GM19099 (cell line): ENCODE results near the gene SELENOM.

ENCODE experiments used
- POLR2A ChIP-seq: IDR thresholded peaks from 3 replicates; pipeline ENCODE4 v1.6.1; 2011; ENCODE audit warnings: low read depth; ENCODE audit not compliant: insufficient read length; ENCODE audit errors: extremely low read depth

Gene SELENOM

DNA sequence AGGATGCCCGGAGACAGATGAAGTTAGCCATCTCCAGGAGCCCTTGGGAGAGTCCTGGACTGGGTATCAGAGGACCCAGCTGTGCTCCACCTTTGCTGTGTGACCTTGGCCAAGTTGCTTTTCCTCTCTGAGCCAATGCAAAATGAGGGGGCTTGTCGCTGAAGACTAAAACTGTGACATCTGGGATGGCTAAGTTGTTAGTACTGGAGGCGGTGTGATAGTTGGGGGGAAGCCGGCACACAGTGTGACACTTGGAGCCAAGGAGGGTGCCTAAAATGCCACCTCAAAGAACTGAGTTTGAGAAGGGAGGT is 15.9 kb upstream of the SELENOM start:
- no peak for TF ChIP-seq POLR2A

DNA sequence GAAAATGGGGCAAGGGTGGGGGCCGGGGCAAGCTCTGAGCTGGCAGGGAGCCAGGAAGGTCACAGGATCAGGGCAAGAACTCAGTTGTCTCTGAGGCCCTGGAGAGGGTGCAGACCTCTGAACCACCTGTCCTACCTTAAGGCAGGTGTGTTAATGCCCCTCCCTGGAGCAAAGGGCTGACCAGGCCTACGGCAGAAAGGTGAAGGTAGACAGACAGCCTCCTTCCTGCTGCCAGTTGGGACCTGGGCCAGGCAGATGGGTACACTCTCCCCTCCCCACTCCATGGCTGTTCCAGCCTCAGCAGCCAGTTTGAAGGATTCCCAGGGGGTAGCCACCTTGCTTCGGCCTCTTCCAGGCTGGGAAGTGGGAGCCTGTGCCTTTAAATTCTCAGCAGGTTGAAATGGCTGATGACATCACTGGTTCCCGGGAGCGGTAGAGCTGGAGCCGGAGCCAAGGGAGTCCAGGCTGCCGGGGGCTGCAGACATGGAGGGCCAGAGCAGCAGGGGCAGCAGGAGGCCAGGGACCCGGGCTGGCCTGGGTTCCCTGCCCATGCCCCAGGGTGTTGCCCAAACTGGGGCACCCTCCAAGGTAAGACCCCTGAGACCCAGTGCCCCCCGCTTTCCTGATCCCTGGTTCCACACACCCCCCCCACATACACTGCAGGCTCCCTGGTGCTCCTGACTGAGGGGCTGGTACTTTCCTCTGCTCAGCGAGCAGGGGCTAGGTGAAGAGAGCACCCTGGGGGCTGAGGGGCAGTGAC is 15.3 kb upstream of the SELENOM start, which contains the start of gene INPP5J:
Gene INPP5J, plus strand, starts transcription at position 435 of the 760 bp plus-strand sequence. Its CDS starts 49 bp downstream, at position 484.
- TF ChIP-seq POLR2A = no peak

DNA sequence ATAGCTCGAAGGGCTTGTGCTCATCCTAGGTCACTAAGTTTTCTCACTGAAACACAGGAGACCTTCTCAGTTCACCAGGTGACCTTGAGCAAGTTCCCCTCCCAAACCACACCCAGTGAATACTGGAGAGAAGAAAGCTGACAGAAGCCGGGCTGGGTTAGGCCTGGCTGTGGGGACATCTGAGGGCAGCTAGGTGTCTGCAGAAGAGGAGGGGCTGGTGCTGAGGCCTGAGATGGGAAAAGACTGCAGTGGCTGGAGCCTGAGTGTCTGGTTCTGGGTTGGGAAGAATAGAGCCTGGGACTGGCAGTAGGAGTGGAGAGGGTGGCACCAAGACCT is 14.8 kb upstream of the SELENOM start:
- no peak for TF ChIP-seq POLR2A

DNA sequence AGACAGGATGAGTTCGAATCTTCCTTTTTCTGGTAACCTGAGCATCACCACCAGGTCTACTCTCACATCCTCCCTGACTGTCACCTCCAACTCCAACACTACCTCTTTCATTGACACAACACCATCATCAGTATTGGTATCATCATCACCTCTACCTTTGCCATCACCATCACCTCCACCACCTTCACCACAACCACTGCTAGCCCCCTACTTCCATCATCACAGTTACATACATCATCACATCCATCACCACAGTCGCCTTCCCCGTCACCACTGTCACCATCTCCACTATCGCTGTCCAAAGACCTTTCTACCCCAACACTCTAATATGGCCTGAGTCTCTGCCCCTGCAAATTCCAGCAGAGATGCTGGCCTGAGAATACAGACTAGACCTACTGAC is 14.0 kb upstream of the SELENOM start:
- TF ChIP-seq POLR2A = no peak

DNA sequence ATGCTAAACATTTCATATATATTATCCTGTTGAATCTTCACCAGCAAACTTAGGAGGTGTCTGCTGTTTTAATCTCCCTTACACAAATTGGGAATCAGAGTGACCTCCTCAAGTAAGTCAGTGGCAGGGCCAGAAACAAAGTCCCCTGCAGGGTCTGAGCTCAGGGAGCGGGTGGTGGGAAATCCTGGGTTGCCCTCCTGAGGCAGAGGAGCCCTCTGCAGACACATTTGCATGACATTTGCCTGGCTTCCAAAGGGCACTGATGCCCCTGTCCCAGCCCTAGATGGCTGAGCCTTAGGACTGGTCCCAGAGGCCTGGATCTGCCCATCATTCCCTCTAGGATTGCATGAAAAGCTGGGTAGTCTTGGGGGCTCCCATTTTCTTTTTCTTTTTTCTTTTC is 13.3 kb upstream of the SELENOM start:
- TF ChIP-seq POLR2A = no peak

DNA sequence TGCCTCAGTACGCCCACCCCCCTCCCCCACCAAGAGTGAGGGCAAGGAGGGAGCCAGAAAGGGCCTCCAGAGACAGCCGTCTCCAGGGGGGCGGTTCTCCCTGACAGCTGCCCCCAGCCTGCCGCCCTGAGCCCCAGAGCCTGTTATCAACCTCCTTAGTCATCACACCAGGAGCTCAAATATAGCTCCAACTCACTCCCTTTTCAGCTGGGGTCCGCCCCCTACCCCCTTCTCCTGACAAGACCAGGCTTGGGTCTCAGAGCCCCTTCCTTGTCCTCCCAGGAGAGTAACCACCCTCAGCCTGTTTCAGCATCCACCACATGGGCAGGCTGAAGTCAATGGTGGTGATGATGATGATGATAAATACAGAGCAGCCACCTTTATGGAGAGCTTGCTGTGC is 12.9 kb upstream of the SELENOM start:
- TF ChIP-seq POLR2A = no peak

DNA sequence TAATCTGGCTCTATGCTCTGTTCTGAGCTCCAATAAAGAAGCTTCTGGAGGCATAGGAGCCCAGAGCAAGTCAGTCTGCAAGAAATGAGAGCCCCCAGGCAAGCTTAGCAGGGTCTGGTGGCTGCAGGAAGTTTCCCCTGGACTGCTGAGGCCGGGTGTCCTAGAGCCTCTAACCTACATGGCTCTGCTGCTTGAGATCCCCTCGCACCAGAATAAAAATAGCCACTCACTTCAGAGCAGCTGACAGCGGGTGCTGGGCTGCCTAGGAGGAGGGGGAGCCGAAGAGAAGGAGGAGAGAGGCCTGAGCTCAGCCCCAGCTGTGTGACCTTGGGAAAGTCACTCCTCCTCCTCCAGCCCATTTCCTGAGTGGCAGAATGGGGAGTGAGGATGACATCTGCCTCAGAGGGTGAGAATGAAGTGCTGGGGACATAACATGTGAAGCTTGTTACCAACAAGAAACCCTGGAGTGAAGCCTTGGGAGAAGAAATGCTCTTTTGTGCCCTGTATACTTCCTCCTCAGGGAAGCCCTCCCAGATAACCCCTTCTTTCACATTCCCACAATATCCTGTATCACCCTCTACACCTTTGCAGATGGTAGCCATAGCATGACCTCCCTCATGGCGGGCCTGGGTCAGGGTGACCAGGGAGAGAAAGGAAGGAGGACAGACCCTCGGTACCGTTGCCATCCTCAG is 11.8 kb upstream of the SELENOM start:
- TF ChIP-seq POLR2A = no peak

DNA sequence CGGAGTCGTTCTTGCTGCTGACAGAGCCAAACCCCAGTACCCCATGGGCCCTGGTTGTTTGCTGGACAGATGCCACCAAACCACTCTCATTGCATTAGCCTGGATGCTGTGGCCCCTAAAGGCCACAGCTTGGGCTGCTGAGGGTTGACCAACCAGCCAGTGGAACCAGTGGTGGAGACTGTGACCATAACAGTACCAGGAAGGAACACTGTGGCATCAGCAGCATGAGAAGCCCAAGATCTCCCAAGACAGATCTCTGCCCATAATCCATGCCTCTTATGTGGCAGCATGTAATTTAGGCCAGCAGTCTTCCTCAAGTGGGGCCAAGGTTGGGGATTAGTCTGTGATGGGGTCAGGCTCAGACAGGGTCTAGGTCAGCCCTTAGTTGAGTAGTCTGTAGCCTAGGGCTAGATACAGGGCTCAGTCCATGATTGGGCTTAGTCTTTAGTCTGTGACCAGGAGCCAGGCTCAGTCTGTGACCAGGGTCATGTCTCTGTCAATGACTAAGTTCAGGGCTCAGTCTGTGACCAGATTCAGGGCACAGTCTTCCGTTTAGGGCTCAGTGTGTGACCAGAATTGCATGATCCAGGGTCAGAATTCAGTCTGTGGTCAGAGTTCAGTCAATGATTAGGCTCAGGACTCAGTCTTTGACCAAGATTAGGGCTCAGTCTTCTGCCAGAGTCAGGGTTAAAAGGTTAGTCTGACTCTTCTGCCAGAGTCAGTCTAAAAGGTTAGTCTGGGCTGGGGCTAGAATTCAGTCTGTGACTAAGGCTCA is 10.9 kb upstream of the SELENOM start:
- no peak for TF ChIP-seq POLR2A

DNA sequence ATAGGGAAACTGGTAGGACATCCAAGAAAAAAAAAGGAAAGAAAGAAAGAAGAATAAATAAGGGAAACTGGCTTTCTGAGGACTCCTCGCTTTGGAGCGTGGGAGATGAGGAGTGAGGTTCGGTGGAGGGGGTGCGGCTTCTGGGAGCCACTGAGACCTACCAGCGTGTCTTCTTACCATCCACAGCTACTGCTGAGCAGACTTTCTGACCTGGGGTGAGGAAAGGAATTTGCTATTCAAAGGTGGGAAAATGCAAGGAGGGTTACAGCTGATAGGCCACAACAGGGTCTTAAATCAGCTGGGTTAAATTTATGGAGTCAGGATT is 488 bp upstream of the SELENOM start:
- no peak for TF ChIP-seq POLR2A

DNA sequence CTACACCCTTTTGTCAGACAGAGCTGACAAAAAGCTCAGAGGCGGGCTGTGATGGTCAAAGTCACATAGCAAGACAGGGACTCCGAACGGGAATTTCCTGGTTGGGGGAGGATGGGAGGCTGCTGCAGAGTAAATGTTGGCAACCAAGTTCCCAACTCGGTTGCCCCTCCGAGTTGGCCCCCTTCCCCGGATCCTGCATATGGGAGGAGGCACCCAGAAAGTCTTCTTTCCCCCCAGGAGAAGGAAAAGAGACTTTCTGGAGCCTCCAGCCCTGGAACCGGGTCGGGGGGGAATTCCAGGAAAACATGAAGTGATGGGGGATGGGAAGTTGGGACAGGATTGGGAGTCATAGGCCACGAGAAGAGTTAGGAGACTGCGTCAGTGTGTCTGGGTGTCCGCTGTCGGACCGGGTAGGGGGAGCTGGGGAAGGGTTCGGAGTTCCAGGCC is 614 bp downstream of the SELENOM start:
- no peak for TF ChIP-seq POLR2A

DNA sequence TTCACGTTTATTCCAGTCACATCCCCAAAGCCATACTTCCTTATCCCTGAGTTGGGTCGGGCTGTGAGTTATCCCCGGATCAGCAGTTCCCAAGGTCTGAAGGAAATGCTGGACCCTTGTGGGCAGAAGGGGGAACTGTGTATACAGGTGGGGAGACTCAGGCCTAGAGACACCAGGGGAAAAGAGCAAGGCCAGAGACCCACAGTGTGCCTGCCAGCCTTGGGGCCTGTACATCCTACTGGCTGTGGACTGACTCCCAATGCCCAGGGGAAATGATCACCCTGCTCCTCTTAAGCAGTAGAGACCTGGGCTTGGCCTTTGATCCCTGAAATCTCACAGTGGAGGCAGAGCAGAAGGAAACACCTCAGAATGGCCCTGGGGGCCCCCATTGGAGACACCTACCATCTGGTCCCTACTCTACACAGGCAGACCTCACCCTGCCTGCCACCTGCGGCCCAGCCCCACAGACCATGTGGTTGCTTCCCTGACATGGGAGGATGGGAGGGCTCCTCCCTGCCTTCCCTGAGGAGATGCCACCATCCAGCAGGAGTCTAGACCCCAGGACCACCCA is 1.3 kb downstream of the SELENOM start:
- no peak for TF ChIP-seq POLR2A

DNA sequence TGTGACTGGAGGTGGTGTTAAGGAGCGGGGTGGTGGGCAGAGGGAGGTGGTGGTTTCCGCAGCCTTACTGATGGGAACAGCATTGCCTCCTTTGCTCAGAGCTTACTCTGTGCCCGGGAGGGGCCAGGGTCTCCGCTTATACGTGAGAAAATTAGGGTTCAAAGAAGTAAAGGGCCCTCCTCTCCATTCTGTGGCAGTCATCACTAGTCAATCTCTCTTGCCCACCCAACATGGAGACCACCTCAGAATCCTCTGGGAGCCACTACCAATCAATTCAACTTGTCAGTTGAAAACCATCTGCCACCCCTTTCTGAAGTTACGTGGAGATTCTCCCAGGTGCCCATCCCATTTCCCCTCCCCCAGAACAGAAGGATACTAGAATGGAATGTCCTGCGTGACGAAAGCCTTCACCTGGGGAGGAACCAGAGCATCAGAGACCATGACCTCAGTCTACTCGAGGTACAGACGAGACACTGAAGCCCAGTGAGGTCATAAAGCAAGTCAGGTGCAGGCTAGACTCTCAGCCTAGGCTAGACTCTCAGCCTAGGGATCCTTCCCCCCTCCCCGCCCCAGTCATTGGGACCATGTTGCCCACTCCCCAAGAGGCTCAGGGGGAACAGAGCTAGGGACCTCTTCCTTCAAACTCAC is 2.0 kb downstream of the SELENOM start:
- no peak for TF ChIP-seq POLR2A

DNA sequence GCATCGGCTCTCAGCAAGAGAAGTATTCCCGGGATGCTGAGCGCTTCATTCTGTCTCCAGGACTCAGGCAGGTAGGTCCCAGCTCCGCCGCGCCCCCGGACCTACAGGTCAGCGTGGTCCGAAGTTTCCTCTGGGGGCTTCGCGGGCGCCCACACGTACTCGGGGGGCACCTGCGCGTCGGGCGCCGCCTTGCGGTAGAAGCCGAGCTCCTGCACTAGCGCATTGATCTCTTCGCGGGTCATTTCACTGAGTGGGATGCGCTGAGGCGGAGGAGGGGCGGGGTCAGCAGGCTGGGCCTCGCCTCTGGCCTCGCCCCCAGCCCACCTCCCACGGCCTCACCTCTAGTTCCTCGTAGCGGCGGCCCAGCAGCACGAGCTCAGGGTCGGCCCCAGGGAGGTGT is 2.5 kb downstream of the SELENOM start:
- no peak for TF ChIP-seq POLR2A

DNA sequence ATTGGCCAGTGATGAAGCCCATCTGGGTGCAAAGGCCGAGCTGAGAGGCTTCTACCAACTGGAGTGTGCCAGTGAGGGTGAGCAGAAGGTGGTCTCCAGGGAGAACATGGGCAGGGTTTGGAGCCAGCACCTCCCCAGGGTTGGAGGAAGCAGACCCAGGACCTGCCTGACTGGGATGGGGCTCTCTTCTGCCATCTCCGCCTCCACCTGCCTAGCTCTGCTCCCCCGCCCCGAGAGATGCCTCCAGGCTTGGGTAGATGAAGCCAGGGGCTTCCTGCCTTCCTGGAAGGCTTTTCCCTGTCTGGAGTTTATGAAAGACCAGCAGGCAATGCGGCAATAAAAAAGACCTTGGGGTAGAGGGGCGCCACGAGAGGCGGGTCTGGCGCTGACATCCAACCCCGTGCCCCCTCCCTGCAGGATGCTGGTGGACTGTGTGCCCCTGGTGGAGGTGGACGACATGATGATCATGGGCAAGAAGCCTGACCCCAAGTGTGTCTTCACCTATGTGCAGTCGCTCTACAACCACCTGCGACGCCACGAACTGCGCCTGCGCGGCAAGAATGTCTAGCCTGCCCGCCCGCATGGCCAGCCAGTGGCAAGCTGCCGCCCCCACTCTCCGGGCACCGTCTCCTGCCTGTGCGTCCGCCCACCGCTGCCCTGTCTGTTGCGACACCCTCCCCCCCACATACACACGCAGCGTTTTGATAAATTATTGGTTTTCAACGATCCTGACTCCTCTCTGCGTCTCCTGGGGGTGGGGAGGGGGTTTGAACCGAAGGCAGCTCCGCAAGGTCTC is 3.3 kb downstream of the SELENOM start:
- no peak for TF ChIP-seq POLR2A
